Muscle layer of duodenum (tissue), 2 donors: Measurements from ENCODE around the gene CD99L2.
"Not testable (repeated sequence)": the region's sequence is repeated elsewhere in the genome, so short reads cannot be mapped to it uniquely, and the experiment has no call there.

Source experiments
- H3K27ac ChIP-seq: one replicate; pipeline ENCODE4 v1.7.0; 2013; ENCODE audit warnings: mild to moderate bottlenecking, low read length
- H3K27me3 ChIP-seq: one replicate; pipeline ENCODE4 v1.7.0; 2013; ENCODE audit warnings: low read depth, mild to moderate bottlenecking, control low read depth, low read length
- H3K36me3 ChIP-seq, 2 donors: one replicate each; pipeline ENCODE4 v1.7.0; 2013; ENCODE audit warnings: low read length in 2 of 2, control low read depth in 1 of 2, mild to moderate bottlenecking in 1 of 2; ENCODE audit not compliant: insufficient read depth in 2 of 2, control insufficient read depth in 1 of 2
- H3K4me1 ChIP-seq, 2 donors: one replicate each; pipeline ENCODE4 v1.7.0; 2013; ENCODE audit warnings: low read length in 2 of 2, mild to moderate bottlenecking in 2 of 2, control low read depth in 1 of 2, moderate library complexity in 1 of 2; ENCODE audit not compliant: insufficient read depth in 2 of 2, control insufficient read depth in 1 of 2
- H3K4me3 ChIP-seq, 2 donors: one replicate each; pipeline ENCODE4 v1.7.0; 2013; ENCODE audit warnings: low read length in 2 of 2, low read depth in 1 of 2, mild to moderate bottlenecking in 1 of 2
- H3K9me3 ChIP-seq, 2 donors: one replicate each; pipeline ENCODE4 v1.7.0; 2013; ENCODE audit warnings: low read length in 2 of 2, control low read depth in 1 of 2, mild to moderate bottlenecking in 1 of 2; ENCODE audit not compliant: control insufficient read depth in 1 of 2
- donor health status: healthy.

The CD99L2 gene

GRCh38 chrX:150893936-150894335 is 4.5 kb downstream of the CD99L2 start:
- no peak overlapping the region for H3K4me3 ChIP-seq
- H3K36me3 ChIP-seq, result no peaks in the 10 kb centered on the region
- H3K27ac ChIP-seq, result no peak overlapping the region
- no peaks in the 10 kb centered on the region for H3K9me3 ChIP-seq
- no peaks in the 10 kb centered on the region for H3K27me3 ChIP-seq
- peaks cover 0 to 10% of the 10 kb centered on the region in 2 donors for H3K4me1 ChIP-seq

GRCh38 chrX:150889131-150889530 is 9.3 kb downstream of the CD99L2 start:
- H3K27ac ChIP-seq, result no peak overlapping the region
- no peaks in the 10 kb centered on the region for H3K9me3 ChIP-seq
- no peaks in the 10 kb centered on the region for H3K36me3 ChIP-seq
- H3K27me3 ChIP-seq, result no peaks in the 10 kb centered on the region
- H3K4me3 ChIP-seq, result no peak overlapping the region
- H3K4me1 ChIP-seq, result no peaks in the 10 kb centered on the region

DNA sequence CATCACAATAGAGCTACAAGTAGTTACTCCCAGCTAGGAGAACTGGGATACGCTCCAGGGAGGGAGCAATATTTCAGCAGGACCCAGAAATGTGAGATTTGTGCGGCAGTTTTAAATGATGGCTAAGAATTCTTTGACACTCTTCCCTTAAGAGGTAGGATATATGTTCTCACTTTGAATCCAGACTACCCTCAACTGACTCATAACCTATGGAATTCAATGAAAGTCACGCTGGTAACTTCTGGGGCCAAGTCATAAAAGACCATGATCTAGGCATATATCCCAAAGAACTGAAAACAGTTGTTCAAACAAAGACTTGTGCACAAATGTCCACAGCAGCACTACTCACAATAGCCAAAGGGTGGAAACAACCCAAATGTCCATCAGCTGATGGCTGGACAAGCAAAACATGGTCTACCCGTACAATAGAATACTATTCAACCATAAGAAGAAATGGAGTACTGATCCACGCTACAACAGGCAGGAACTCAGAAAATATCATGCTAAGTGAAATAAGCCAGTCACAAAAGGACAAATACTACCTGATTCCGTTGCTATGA is 10.5 kb downstream of the CD99L2 start:
- no peaks in the 10 kb centered on the region for H3K4me1 ChIP-seq
- no peak overlapping the region for H3K27ac ChIP-seq
- no peaks in the 10 kb centered on the region for H3K9me3 ChIP-seq
- H3K4me3 ChIP-seq, result no peak overlapping the region
- no peaks in the 10 kb centered on the region for H3K36me3 ChIP-seq
- H3K27me3 ChIP-seq, result no peaks in the 10 kb centered on the region

DNA sequence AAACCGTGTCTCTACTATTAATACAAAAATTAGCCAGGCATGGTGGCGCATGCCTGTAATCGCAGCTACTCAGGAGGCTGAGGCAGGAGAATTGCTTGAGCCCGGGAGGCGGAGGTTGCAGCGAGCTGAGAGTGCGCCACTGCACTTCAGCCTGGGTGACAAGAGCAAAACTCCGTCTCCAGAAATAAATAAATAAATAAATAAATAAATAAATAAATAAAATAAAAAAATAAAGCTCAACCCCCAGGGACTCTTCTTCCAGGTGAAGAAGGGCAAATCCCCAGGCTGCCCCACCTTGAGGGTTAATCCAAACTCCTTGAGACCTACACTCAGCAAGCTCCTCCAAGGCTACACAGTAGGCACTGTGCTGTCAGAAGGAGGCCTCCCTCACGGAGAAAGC is 11.2 kb downstream of the CD99L2 start:
- H3K36me3 ChIP-seq, H3K27ac ChIP-seq, H3K4me1 ChIP-seq, H3K27me3 ChIP-seq, H3K4me3 ChIP-seq, H3K9me3 ChIP-seq: not testable (repeated sequence)

DNA sequence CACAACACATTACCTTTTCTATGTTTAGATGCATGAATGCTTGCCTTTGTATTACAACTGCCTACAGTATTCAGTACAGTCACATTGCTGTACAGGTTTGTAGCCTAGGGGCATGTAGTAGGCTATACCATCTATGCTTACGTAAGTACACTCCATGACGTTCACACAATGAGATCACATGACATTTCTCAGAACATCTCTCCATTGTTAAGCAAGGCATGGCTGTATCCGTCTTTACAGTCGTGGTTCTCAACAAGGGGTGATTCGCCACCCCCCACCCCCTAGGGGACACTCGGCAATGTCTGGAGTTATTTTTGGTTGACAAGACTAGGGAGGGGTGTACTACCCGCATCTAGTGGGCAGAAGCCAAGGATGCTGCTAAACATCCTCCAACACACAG is 12.1 kb downstream of the CD99L2 start:
- Histone ChIP-seq H3K27me3 (no peaks in the 10 kb centered on the region), H3K27ac (no peak overlapping the region), H3K36me3 (no peaks in the 10 kb centered on the region), H3K4me3 (no peak overlapping the region), H3K9me3 (no peaks in the 10 kb centered on the region), H3K4me1 (no peaks in the 10 kb centered on the region)

GRCh38 chrX:150880808-150881165 is 17.7 kb downstream of the CD99L2 start:
- Histone ChIP-seq H3K27me3 (no peaks in the 10 kb centered on the region), H3K4me1 (no peaks in the 10 kb centered on the region), H3K9me3 (no peaks in the 10 kb centered on the region), H3K27ac (no peak overlapping the region), H3K36me3 (no peaks in the 10 kb centered on the region), H3K4me3 (no peak overlapping the region)

- H3K9me3 ChIP-seq, result no peaks in the 10 kb centered on the region
- H3K36me3 ChIP-seq, result no peaks in the 10 kb centered on the region
- no peaks in the 10 kb centered on the region for H3K4me1 ChIP-seq
- no peak overlapping the region for H3K4me3 ChIP-seq
- H3K27me3 ChIP-seq, result no peaks in the 10 kb centered on the region
- no peak overlapping the region for H3K27ac ChIP-seq
Observed at GRCh38 chrX:150879855-150880807, 18.3 kb downstream of the CD99L2 start.

- not testable (repeated sequence) for H3K36me3 ChIP-seq, H3K27ac ChIP-seq, H3K27me3 ChIP-seq, H3K4me1 ChIP-seq, H3K4me3 ChIP-seq, H3K9me3 ChIP-seq
Observed at GRCh38 chrX:150875621-150876020, 22.8 kb downstream of the CD99L2 start.

DNA sequence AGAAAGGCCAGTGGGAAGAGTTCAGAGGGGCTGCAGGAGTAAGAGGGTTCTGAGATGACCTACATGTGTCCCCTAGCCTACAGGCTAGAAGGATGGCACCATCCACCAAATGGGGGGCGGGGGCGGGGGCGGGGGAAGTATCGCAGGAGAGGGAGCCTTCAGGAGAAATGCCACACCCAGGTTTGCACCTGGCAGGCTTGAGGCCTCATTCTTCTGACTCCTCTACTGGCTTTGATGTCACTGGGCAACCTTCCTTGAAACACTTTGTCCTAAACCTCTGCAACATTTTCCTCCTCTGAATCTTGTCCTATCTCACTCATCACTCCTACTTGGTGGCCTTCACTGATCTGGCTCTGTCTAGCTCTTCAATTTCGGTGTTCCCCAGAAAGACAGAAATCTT is 24.0 kb downstream of the CD99L2 start:
- Histone ChIP-seq H3K27ac (no peak overlapping the region), H3K4me1 (peaks cover 0 to 10% of the 10 kb centered on the region in 2 donors), H3K27me3 (no peaks in the 10 kb centered on the region), H3K9me3 (no peaks in the 10 kb centered on the region), H3K4me3 (no peak overlapping the region), H3K36me3 (no peaks in the 10 kb centered on the region)

DNA sequence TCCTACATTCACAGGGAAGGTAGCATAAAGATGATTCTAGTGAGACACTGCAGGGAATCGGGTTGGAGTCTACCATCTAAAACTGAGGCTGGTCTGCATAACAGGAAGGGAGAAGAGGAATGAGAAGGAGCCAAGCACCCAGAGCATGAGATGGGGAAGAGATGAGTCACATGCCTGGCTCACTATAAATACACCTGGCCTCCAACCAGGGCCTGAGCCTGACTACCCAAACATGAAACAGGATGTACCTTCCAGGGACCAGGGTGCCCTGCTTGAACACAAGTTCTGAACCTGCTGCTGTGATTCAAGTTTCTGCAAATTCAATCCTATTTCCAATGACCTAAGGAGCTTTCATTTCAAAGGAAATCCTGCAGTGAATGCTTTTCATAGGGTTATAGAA is 24.9 kb downstream of the CD99L2 start:
- Histone ChIP-seq H3K4me3 (no peak overlapping the region), H3K4me1 (peaks cover 0 to 10% of the 10 kb centered on the region in 2 donors), H3K36me3 (no peaks in the 10 kb centered on the region), H3K27ac (no peak overlapping the region), H3K9me3 (no peaks in the 10 kb centered on the region), H3K27me3 (no peaks in the 10 kb centered on the region)

DNA sequence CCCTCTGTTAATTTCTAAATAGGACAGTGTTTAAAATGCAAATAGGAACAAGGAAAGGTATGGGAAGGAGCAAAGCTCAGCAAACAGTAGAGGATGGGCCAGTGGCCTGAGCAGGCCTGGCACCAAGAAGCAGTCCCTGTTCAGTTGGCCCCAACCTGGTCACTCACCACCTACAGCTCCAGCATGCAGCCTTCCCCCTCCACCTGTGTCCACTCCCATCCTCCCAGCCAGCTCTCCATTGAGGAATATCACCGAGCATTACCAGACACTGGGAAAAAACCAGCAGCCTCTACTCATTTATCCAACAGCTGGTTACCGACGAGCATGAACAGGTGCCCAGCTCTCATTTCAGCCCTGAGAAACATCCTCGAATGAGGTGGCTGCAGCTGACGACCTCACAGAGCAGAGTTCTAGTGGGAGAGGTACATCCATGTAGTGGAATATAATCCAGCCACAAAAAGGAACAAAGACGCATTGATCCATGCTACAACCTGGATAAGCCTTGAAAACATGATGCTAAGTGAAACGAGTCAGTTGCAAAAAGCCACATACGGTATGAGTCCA is 25.6 kb downstream of the CD99L2 start:
- Histone ChIP-seq H3K4me3 (no peak overlapping the region), H3K9me3 (no peaks in the 10 kb centered on the region), H3K27ac (no peak overlapping the region), H3K36me3 (no peaks in the 10 kb centered on the region), H3K27me3 (no peaks in the 10 kb centered on the region), H3K4me1 (peaks cover 0 to 10% of the 10 kb centered on the region in 2 donors)
